ENCODE measurements around the gene RRAGD. TPM values are rescaled to one million over a fixed set of nuclear protein-coding genes. Genes with fewer than 3 reads are reported as not detected.

Gene RRAGD
- total RNA-seq, 1 donor from 2014 or later = 17.9 TPM

- Mint-ChIP-seq H3K4me1 (ENCODE audit: low read depth) (peaks cover 16% of the 10 kb centered on the region), H3K36me3 (ENCODE audit: low read depth) (no peaks in the 10 kb centered on the region), H3K9me3 (ENCODE audit: low read depth) (no peaks in the 10 kb centered on the region), H3K4me3 (ENCODE audit: unreplicated experiment) (peak overlapping the region; percentile 89), H3K27me3 (ENCODE audit: low read depth) (peaks cover 18% of the 10 kb centered on the region), H3K27ac (ENCODE audit: unreplicated experiment) (peak overlapping the region; percentile 51)
- no peak for TF ChIP-seq CTCF (IDR thresholded peaks at IDR 0.05)
- DNase-seq (ENCODE audit: low spot score) = no peak
Measured at GRCh38 chr6:89413006-89413400, 930 bp upstream of the RRAGD start.

DNA sequence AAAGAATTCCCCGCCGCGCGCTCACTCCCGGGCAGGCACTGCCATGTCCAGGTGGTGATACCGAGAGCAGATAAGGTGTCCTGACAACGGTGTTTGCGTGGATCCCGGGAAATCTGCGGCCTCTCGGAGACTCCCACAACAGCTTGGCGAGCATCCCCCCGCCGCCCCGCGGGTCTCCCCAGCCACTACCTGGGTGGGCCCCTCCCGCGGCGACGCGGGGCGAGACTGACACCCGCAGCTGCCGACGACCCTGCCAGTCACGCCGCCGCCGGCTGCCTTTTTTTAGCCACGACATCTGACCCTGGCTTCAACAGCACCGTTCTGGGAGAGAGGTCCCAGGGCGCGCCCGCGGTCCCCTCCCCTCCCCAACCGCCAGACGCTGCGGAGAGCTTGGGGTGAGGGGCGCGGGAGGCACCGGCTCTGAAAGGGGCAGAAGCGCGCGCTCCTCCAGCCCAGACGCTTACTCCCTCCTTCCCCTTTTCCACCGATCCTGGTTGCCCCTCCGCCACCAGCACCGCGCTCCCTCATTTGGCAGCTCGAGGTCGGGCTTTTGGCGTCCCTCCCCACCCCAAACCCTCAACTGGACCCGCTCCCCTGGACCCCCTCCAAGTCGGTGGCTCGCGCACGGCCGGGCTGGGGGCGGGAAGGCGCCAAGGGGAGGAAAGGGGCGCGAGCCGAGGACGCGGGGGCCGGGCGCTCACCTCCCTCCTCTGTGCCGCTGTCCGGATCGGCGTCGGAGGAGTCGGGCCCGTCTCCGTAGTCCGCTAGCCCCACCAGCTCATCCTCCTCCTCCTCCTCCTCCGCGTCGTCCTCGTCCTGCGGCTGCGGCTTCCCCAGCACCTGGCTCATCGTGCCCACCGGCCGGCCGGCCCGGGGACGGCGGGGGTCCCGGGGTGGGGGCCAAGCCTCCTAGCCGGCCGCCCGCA lies 665 bp downstream of the RRAGD start:
- TF ChIP-seq CTCF (IDR thresholded peaks at IDR 0.05) = no peak
- Mint-ChIP-seq H3K27me3 (ENCODE audit: low read depth) (peaks cover 13% of the 10 kb centered on the region), H3K36me3 (ENCODE audit: low read depth) (no peaks in the 10 kb centered on the region), H3K4me1 (ENCODE audit: low read depth) (peaks cover 16% of the 10 kb centered on the region), H3K27ac (ENCODE audit: unreplicated experiment) (peak overlapping the region; percentile 63), H3K9me3 (ENCODE audit: low read depth) (no peaks in the 10 kb centered on the region), H3K4me3 (ENCODE audit: unreplicated experiment) (peak overlapping the region; percentile 73)
- DNase-seq (ENCODE audit: low spot score) = no peak

GRCh38 chr6:89410788-89411144 lies 1.3 kb downstream of the RRAGD start:
- Mint-ChIP-seq H3K27me3 (ENCODE audit: low read depth) (peaks cover 9% of the 10 kb centered on the region), H3K36me3 (ENCODE audit: low read depth) (no peaks in the 10 kb centered on the region)

DNA sequence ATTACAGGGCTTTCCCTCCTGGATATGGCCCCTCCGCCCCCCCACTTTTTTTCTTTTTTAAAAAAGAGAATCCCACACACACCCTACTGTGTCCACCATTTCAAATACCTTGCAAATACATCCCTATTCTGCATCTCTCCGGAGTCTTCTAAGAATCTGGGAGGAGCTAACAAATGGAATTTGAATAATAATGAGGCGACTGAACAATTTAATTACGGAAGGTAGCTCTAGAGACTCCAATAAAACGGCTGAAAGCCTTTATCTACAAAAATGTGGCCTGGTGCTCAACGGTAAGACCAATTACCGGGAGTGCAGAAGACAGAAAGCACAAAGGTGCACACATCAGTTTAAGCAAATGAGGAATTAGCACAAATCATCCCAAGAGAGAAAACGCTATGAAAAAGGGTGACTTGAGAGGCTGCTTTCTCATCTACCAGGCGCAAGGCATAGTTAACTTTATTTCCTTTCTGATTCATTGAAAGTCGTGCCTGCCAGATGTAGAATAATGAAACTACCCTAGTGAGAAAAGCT lies 1.8 kb downstream of the RRAGD start:
- peaks cover 6% of the 10 kb centered on the region for H3K27me3 Mint-ChIP-seq (ENCODE audit: low read depth)
- H3K4me1 Mint-ChIP-seq (ENCODE audit: low read depth) = peaks cover 16% of the 10 kb centered on the region
- no peaks in the 10 kb centered on the region for H3K36me3 Mint-ChIP-seq (ENCODE audit: low read depth)
- DNase-seq (ENCODE audit: low spot score) = no peak
- TF ChIP-seq CTCF (IDR thresholded peaks at IDR 0.05) = no peak
- no peak overlapping the region for H3K4me3 Mint-ChIP-seq (ENCODE audit: unreplicated experiment)
- no peak overlapping the region for H3K27ac Mint-ChIP-seq (ENCODE audit: unreplicated experiment)
- H3K9me3 Mint-ChIP-seq (ENCODE audit: low read depth) = no peaks in the 10 kb centered on the region

More at GRCh38 chr6:89410788-89411144, 1.3 kb downstream of the RRAGD start:
- H3K4me3 Mint-ChIP-seq (ENCODE audit: unreplicated experiment) = peak overlapping the region; percentile 73
- no peak for DNase-seq (ENCODE audit: low spot score)
- peaks cover 16% of the 10 kb centered on the region for H3K4me1 Mint-ChIP-seq (ENCODE audit: low read depth)
- no peak for TF ChIP-seq CTCF (IDR thresholded peaks at IDR 0.05)
- H3K27ac Mint-ChIP-seq (ENCODE audit: unreplicated experiment) = no peak overlapping the region
- H3K9me3 Mint-ChIP-seq (ENCODE audit: low read depth) = no peaks in the 10 kb centered on the region

DNA sequence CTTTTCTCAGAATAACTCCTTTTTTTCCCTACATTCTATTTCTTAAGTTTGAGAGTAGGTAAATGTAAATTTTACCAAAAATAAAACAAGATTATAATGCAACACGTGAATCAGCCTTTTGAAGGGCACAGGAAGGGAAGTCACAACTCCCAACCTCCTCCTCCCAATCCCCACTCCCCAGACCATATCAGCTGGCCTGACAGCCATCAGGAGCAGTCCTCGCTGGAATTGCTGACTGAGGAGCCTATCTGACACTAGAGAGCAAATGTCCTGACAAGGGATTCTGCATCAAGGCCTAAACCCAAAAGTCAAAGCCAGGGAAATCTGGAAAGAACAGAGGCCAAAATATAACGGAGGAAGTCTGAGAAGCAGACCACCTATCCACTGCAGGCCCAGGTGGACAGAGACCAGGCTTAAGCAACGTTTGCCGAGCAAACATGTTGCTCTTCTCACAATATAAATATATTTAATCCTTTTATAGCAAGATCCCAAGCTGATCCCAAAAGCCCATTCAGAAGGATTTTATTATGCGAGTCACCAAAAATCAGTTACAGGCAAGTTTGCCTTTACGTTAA lies 2.5 kb downstream of the RRAGD start:
- Mint-ChIP-seq H3K36me3 (ENCODE audit: low read depth) (no peaks in the 10 kb centered on the region), H3K4me3 (ENCODE audit: unreplicated experiment) (no peak overlapping the region), H3K27ac (ENCODE audit: unreplicated experiment) (no peak overlapping the region), H3K9me3 (ENCODE audit: low read depth) (no peaks in the 10 kb centered on the region), H3K27me3 (ENCODE audit: low read depth) (peaks cover 4% of the 10 kb centered on the region), H3K4me1 (ENCODE audit: low read depth) (peaks cover 16% of the 10 kb centered on the region)
- DNase-seq (ENCODE audit: low spot score) = no peak
- no peak for TF ChIP-seq CTCF (IDR thresholded peaks at IDR 0.05)

Measured in chondrocyte (in vitro differentiated cells).